ENCODE data around the gene SLC7A6.

GRCh38 chr16:68269793-68270192 lies 5.5 kb downstream of the SLC7A6 start:
- no peak for TF ChIP-seq CTCF (IDR thresholded peaks at IDR 0.05; ENCODE audit: low read length)
- TF ChIP-seq EZH2 (IDR thresholded peaks at IDR 0.05; ENCODE audit: borderline replicate concordance, low read length) = no peak

All from OCI-LY1 (cell line).